Osteoblast (primary cell): ENCODE data around the gene SORCS2. TPM values are rescaled to one million over a fixed set of nuclear protein-coding genes. Genes with fewer than 3 reads are reported as not detected.

Source experiments
- DNase-seq: peaks from one replicate; pipeline ENCODE4 v3.0.0; 2011; ENCODE audit warnings: low spot score, mixed read lengths; ENCODE audit not compliant: insufficient read length; ENCODE audit errors: missing footprints
- H2AFZ ChIP-seq: 2 replicates; pipeline ENCODE4 v1.6.0; 2011; ENCODE audit warnings: mild to moderate bottlenecking, low read length
- H3K27ac ChIP-seq: 2 replicates; pipeline ENCODE4 v1.5.1; 2011; ENCODE audit warnings: mild to moderate bottlenecking, low read depth, low read length, moderate library complexity
- H3K27me3 ChIP-seq: 2 replicates; pipeline ENCODE4 v1.6.0; 2012; ENCODE audit warnings: mild to moderate bottlenecking, control low read depth, inconsistent platforms, low read length, moderate library complexity; ENCODE audit not compliant: insufficient read depth
- H3K36me3 ChIP-seq: 2 replicates; pipeline ENCODE4 v1.5.1; 2011; ENCODE audit warnings: mild to moderate bottlenecking, low read length, control low read depth, moderate library complexity; ENCODE audit not compliant: insufficient read depth
- H3K4me1 ChIP-seq: 2 replicates; pipeline ENCODE4 v1.5.1; 2011; ENCODE audit warnings: mild to moderate bottlenecking, low read length, control low read depth, moderate library complexity; ENCODE audit not compliant: insufficient read depth
- H3K4me2 ChIP-seq: 2 replicates; pipeline ENCODE4 v1.6.0; 2011; ENCODE audit warnings: mild to moderate bottlenecking, low read length; ENCODE audit not compliant: insufficient read depth
- H3K4me3 ChIP-seq: fragments of 200-600 bp; sonication (generic); 3 replicates; pipeline ENCODE4 v1.5.1; 2012; ENCODE audit warnings: mild to moderate bottlenecking, low read length, inconsistent platforms; ENCODE audit not compliant: insufficient read depth
- H3K79me2 ChIP-seq: 2 replicates; pipeline ENCODE4 v1.6.0; 2012; ENCODE audit warnings: mild to moderate bottlenecking, low read length, control low read depth, inconsistent platforms; ENCODE audit not compliant: insufficient read depth
- H3K9me3 ChIP-seq: 2 replicates; pipeline ENCODE4 v1.5.1; 2011; ENCODE audit warnings: low read depth, low read length, control low read depth
- H4K20me1 ChIP-seq: 2 replicates; pipeline ENCODE4 v1.6.0; 2012; ENCODE audit warnings: mild to moderate bottlenecking, low read length, control low read depth; ENCODE audit not compliant: insufficient read depth
- total RNA-seq: library from RNA; depleted of rRNA; stranded (reverse); fragments of >200 nt; gene quantifications from 2 replicates; pipeline ENCODE4 v1.2.3, GENCODE V29; 2012
- TF ChIP-seq, protein P1 (sequence below): IDR thresholded peaks from 2 replicates; pipeline ENCODE4 v1.5.1; 2011; ENCODE audit warnings: mild to moderate bottlenecking, low read depth, low read length, moderate library complexity; ENCODE audit errors: extremely low read depth

SORCS2 gene
- total RNA-seq, 1 donor: 9.0 TPM

DNA sequence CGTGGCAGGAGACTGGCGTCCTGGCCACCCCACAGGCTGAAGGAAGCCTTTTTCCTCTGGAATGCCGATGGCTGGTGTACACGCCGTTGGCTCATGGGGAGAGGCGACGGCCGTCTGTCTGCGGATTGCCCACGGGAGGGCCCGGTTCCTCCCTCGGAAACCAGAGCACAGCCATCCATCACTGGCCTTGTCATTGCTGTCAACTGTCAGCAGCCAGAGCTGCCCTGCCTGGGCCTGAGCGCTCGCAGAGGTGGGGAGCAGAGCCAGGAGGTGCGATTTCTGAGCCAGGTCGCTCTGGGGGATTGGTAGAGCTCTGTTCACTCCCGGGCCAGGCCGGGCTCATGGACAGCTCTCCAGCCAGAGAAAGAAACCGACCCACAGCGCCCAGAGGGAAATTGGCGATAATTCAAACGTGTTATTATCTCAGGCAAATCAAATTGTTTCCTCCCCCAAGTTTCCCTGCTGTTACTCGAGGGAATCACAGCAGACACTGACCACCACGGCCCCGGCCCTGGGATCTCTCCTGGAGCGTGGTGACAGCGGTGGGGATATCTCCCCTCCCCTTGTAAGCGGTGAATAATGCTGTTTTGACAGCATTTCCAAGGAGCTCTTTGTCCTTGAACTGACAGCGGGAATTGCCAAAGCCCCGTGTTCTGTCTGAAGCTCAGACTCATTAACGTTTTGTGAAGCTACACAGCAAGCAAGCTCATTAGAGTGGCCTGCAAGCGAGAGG lies 463.3 kb downstream of the SORCS2 start:
- peaks cover 5% of the 10 kb centered on the region for H4K20me1 ChIP-seq
- no peaks in the 10 kb centered on the region for H3K36me3 ChIP-seq
- no peaks in the 10 kb centered on the region for H3K9me3 ChIP-seq
- H3K79me2 ChIP-seq: no peaks in the 10 kb centered on the region
- H3K4me3 ChIP-seq: no peak overlapping the region
- DNase-seq: peak; percentile 80
- H3K4me2 ChIP-seq: no peak overlapping the region
- no peak overlapping the region for H2AFZ ChIP-seq
- peaks cover 2% of the 10 kb centered on the region for H3K27me3 ChIP-seq
- TF ChIP-seq, protein P1, sequence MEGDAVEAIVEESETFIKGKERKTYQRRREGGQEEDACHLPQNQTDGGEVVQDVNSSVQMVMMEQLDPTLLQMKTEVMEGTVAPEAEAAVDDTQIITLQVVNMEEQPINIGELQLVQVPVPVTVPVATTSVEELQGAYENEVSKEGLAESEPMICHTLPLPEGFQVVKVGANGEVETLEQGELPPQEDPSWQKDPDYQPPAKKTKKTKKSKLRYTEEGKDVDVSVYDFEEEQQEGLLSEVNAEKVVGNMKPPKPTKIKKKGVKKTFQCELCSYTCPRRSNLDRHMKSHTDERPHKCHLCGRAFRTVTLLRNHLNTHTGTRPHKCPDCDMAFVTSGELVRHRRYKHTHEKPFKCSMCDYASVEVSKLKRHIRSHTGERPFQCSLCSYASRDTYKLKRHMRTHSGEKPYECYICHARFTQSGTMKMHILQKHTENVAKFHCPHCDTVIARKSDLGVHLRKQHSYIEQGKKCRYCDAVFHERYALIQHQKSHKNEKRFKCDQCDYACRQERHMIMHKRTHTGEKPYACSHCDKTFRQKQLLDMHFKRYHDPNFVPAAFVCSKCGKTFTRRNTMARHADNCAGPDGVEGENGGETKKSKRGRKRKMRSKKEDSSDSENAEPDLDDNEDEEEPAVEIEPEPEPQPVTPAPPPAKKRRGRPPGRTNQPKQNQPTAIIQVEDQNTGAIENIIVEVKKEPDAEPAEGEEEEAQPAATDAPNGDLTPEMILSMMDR: no peak
- H3K27ac ChIP-seq: no peak overlapping the region
- H3K4me1 ChIP-seq: peaks cover 12% of the 10 kb centered on the region

DNA sequence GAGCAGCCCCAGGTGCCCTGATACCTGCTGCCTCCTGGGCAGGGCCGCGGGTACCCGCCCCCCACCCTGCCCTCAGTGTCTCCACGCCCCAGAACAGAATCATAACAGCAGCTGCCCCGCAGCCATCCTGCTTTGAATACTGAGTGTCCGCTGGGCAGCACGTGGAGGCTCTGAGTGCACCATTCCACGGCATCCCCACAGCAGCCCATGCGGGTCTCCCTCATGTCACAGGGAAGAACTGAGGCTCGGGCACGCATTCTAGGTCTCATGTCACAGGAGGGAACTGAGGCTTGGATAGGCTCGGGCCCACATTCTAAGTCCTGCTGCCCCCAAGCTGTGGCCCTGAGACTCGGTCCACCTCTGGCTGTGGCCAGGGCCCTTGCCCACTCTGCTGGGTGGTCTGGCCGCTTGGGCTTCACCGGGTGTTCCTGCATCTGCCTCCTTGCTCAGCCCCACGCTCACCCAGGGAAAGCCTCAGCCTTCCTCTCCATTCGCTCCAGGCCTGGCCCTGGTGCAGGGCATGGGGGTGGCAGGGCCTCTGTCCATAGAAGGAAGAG lies 464.0 kb downstream of the SORCS2 start:
- Histone ChIP-seq H3K36me3 (no peaks in the 10 kb centered on the region), H3K27ac (no peak overlapping the region), H3K79me2 (no peaks in the 10 kb centered on the region), H2AFZ (no peak overlapping the region), H3K27me3 (peaks cover 2% of the 10 kb centered on the region), H3K4me1 (peaks cover 5% of the 10 kb centered on the region), H4K20me1 (peaks cover 5% of the 10 kb centered on the region), H3K4me2 (no peak overlapping the region), H3K9me3 (no peaks in the 10 kb centered on the region), H3K4me3 (no peak overlapping the region)
- DNase-seq: peak; percentile 50
- TF ChIP-seq, protein P1: no peak

DNA sequence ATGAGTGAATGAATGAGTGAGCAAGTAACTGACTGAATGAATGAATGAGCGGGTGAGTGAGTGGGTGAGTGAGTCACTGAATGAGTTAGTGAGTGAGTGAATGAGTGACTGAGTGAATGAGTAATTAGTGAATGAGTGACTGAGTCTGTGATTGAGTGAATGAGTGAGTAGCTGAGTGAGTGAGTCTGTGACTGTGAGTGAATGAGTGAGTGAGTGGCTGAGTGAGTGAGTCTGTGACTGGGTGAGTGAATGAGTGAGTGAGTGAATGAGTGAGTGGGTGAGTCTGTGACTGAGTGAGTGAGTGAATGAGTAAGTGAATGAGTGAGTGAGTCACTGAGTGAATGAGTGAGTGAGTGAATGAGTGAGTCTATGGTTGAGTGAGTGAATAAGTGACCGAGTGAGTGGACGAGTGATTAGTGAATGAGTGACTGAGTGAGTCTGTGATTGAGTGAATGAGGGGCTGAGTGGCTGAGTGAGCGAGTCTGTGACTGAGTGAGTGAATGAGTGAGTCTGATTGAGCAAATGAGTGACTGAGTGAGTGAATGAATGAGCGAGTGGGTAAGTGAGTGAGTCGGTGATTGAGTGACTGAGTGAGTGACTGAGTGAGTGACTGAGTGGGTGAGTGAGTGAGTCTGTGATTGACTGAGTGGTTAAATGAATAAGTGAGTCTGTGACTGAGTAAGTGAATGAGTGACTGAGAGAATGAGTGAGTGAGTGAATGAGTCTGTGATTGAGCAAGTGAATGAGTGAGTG lies 465.4 kb downstream of the SORCS2 start:
- Histone ChIP-seq H3K79me2 (no peaks in the 10 kb centered on the region), H4K20me1 (peaks cover 5% of the 10 kb centered on the region), H3K4me1 (no peaks in the 10 kb centered on the region), H2AFZ (no peak overlapping the region), H3K4me3 (no peak overlapping the region), H3K4me2 (no peak overlapping the region), H3K27ac (no peak overlapping the region), H3K9me3 (no peaks in the 10 kb centered on the region), H3K36me3 (no peaks in the 10 kb centered on the region), H3K27me3 (peaks cover 2% of the 10 kb centered on the region)
- no peak for DNase-seq
- TF ChIP-seq, protein P1: no peak
